ENCODE measurements around the gene SEZ6L2.

Gene SEZ6L2

DNA sequence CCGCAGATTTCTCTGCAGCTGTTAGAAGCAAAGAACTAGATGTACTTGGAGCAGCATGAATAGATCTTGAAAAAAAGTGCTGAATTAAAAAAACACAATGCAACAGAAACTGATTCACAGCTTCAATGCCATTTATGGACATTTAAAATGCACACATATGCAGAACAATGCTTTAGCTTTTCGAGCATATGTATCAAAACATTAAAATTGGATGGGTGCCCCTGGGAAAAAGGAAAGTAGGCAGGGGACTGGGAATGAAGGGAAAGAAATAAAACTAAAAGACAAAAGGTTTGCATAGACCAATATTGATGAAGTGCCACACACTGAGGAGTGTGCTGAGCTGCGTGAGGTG, 21.7 kb upstream of the SEZ6L2 start:
- DNase-seq (ENCODE audit: low read depth, low spot score), result no peak
- ChIA-PET POLR2A (no interaction called here), CTCF (interaction anchor here (2.7 kb wide), 1 partner anchor 111 kb away, joined by 7 read pairs; the partner anchor contains the start of gene TLCD3B)
- TF ChIP-seq, protein P1, sequence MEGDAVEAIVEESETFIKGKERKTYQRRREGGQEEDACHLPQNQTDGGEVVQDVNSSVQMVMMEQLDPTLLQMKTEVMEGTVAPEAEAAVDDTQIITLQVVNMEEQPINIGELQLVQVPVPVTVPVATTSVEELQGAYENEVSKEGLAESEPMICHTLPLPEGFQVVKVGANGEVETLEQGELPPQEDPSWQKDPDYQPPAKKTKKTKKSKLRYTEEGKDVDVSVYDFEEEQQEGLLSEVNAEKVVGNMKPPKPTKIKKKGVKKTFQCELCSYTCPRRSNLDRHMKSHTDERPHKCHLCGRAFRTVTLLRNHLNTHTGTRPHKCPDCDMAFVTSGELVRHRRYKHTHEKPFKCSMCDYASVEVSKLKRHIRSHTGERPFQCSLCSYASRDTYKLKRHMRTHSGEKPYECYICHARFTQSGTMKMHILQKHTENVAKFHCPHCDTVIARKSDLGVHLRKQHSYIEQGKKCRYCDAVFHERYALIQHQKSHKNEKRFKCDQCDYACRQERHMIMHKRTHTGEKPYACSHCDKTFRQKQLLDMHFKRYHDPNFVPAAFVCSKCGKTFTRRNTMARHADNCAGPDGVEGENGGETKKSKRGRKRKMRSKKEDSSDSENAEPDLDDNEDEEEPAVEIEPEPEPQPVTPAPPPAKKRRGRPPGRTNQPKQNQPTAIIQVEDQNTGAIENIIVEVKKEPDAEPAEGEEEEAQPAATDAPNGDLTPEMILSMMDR (IDR thresholded peaks at IDR 0.05; ENCODE audit: insufficient read depth, low read length, missing control alignments), result no peak
- no peak overlapping the region for H3K4me3 ChIP-seq (ENCODE audit: low read depth, low read length)

DNA sequence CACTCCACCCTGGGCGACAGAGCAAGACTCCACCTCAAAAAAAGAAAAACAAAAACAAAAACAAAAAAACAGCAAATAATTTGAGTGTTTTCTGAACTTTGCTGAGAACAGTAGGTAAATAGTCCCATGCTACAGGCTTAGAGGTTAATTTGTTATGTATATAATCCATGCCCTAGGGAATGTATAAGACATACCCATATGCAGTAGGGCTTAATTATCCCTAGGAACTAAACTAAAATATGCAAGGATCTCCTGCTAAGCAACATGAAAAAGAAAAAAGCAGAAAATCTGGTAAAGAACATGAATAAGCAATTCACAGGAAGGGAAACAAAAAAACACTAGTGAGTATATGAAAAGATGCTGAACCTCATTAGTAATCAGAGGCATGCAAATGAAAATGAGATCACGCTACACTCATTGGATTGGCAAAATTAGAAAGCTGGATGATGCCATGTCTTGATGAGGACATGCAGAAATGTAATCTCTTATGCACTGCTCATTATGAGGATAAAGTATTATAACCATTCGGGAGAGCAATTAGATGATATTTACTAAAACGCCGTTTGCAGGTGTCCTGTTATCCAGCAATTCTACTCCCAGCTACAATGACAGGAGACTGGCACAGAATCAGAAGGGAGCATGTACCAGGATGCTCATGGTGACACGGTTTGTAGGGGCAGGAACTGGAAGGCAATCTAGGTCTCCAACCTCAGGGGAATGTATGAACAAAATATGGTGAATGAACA, 21.1 kb upstream of the SEZ6L2 start:
- DNase-seq (ENCODE audit: low read depth, low spot score), result no peak
- no peak overlapping the region for H3K4me3 ChIP-seq (ENCODE audit: low read depth, low read length)
- TF ChIP-seq, protein P1 (IDR thresholded peaks at IDR 0.05; ENCODE audit: insufficient read depth, low read length, missing control alignments), result no peak
- ChIA-PET CTCF (interaction anchor here (1.2 to 2.7 kb wide), 2 partner anchors 11 to 112 kb away, joined by 4 to 7 read pairs; partner anchors contain the start of gene TLCD3B), POLR2A (no interaction called here)

DNA sequence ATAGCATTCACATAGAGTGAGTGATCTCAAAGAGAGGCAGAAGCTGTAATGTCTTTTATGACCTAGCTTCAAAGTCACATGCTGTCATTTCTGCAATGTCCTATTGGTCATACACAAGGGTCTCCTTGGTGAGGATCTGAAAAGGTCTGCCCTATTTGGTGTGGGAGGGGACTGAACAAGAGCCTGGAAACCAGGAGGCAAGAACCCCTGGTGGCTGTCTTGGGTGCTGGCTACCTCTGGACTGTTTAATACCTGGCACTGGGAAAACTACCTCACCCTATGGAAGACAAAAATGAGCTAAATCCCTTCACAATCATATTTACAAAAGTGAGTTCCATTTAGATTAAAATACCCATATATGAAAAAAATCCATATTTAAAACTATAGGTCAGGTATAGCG, 17.6 kb upstream of the SEZ6L2 start:
- POLR2A ChIA-PET, result interaction anchor here (1.0 to 1.1 kb wide), 2 partner anchors 62 to 74 kb away, joined by 3 read pairs; no protein-coding TSS in a partner anchor
- no peak overlapping the region for H3K4me3 ChIP-seq (ENCODE audit: low read depth, low read length)
- TF ChIP-seq, protein P1 (IDR thresholded peaks at IDR 0.05; ENCODE audit: insufficient read depth, low read length, missing control alignments), result no peak
- no peak for DNase-seq (ENCODE audit: low read depth, low spot score)
- CTCF ChIA-PET, result interaction anchor here (1.3 to 1.6 kb wide), 2 partner anchors 9 to 10 kb away, joined by 4 to 7 read pairs; partner anchors contain the start of gene KCTD13

DNA sequence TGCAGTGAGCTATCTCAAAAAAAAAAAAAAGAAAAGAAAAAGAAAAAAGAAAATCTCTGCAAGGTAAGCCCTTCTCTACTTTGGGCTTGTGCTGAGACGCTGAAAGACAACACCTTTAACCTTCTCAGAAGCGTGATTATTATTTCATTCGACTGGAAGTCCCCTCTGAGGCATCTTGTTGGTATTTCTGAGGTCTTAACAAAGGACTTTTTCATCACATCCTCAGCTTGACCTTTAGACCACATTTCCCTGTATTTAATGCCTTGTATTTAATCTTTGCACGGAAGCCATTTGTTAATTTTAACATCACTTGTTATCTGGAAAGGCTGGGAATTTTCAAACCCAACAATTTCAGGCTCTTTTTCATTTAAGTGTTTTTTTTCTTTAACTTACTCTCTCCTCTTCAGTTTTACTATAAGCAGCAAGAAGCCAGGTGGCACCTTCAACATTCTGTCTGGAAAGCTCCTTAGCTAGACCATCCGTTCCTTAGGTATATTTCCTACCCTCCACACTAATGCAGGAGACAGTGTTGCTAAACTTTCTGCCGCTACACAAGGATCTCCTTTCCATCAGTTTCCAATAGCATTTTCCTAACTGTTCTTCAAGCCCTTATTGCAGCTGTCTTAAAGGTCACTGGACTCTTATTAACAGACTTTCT, 16.4 kb upstream of the SEZ6L2 start:
- ChIA-PET CTCF (interaction anchor here (1.4 to 1.6 kb wide), 2 partner anchors 8 to 11 kb away, joined by 4 to 7 read pairs; partner anchors contain the start of gene KCTD13), POLR2A (no interaction called here)
- TF ChIP-seq, protein P1 (IDR thresholded peaks at IDR 0.05; ENCODE audit: insufficient read depth, low read length, missing control alignments), result no peak
- no peak overlapping the region for H3K4me3 ChIP-seq (ENCODE audit: low read depth, low read length)
- no peak for DNase-seq (ENCODE audit: low read depth, low spot score)

DNA sequence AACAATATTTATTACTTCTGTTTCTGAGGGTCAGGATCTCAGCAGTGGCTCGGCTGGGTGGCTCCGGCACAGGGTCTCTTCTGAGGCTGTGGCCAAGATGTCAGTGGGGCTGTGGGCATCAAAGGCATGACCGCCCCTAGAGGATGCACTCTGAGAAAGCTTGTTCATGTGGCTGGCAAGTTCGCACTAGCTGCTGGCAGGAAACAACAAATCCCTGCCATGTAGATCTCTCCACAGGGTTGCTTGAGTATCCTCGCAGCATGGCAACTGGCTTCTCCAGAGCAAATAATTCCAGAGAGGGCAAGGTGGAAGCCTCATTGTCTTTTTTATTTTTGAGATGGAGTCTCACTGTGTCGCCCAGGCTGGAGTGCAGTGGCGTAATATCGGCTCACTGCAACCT, 14.2 kb upstream of the SEZ6L2 start:
- ChIA-PET POLR2A (interaction anchor here (1.4 kb wide), 1 partner anchor 14 kb away, joined by 3 read pairs; the partner anchor contains the start of gene ASPHD1), CTCF (interaction anchor here (1.0 to 1.4 kb wide), 3 partner anchors 10 to 118 kb away, joined by 3 to 4 read pairs (median 4); no protein-coding TSS in a partner anchor)
- H3K4me3 ChIP-seq (ENCODE audit: low read depth, low read length), result no peak overlapping the region
- TF ChIP-seq, protein P1 (IDR thresholded peaks at IDR 0.05; ENCODE audit: insufficient read depth, low read length, missing control alignments), result no peak
- no peak for DNase-seq (ENCODE audit: low read depth, low spot score)

DNA sequence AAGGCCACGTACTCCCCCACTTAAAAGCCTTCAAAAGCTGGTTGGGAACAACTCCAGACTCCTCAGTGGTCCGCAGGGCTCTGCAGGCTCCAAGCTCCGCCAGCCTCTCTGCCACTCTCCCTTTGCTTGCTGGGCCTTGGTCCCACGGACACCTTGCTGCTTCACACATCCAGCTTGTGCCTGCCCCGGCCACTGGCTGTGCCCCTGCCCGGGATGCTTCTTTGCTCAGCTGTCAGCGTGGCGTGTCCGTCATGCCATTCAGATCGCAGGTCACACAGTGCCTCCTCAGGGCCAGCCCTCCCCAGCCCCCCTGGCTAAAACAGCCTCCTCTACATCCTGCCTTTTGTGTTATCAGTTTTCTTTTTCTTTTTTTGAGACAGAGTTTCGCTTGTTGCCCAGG, 12.7 kb upstream of the SEZ6L2 start:
- ChIA-PET CTCF (interaction anchor here (1.7 kb wide), 1 partner anchor 10 kb away, joined by 4 read pairs; no protein-coding TSS in a partner anchor), POLR2A (interaction anchor here (1.3 to 2.1 kb wide), 2 partner anchors 13 to 14 kb away, joined by 3 to 8 read pairs; partner anchors contain the start of genes KCTD13 and SEZ6L2)
- DNase-seq (ENCODE audit: low read depth, low spot score), result no peak
- TF ChIP-seq, protein P1 (IDR thresholded peaks at IDR 0.05; ENCODE audit: insufficient read depth, low read length, missing control alignments), result no peak
- no peak overlapping the region for H3K4me3 ChIP-seq (ENCODE audit: low read depth, low read length)
